ENCODE measurements around the gene REPIN1. TPM values are rescaled to one million over a fixed set of nuclear protein-coding genes. Genes with fewer than 3 reads are reported as not detected.

Gene REPIN1
- total and polyA plus RNA-seq, 9 of the 15 experiments (the other 6 are each of a cell fraction or from before 2014, with no cell fraction given), result 8.1 to 283 (median 94.3) TPM

- peaks cover 5% of the 10 kb centered on the region for H3K9me1 ChIP-seq (ENCODE audit: control insufficient read depth, insufficient read depth, low read length)
- no peak overlapping the region for H3K4me3 ChIP-seq
- CTCF ChIA-PET (ENCODE audit: low intra/inter-chr PET ratio), result no interaction called here
- no peak overlapping the region for H3K9ac ChIP-seq (ENCODE audit: insufficient read depth in 1 of 2, low read depth in 2 of 2, low read length in 2 of 2)
- no peaks in the 10 kb centered on the region; a peak in 1 of 5 replicates for H3K27me3 ChIP-seq (ENCODE audit: control insufficient read depth in 2 of 2, insufficient read depth in 2 of 2, low read length in 2 of 2)
- peaks cover 24 to 31% of the 10 kb centered on the region in 2 experiments; a peak in 4 of 5 replicates for H3K4me1 ChIP-seq (replicated peaks in 1 of 2; ENCODE audit: control insufficient read depth in 2 of 2, insufficient read depth in 2 of 2, low read length in 2 of 2)
- DNase-seq (ENCODE audit: extremely low read depth in 1 of 4, low spot score in 3 of 4) (no peak), ATAC-seq (no peak), FAIRE-seq (no peak)
- H2AFZ ChIP-seq (ENCODE audit: low read depth, low read length), result no peak overlapping the region
- TF ChIP-seq ARID1B (IDR thresholded peaks at IDR 0.05), result no peak
- TF ChIP-seq ZNF263 (CRISPR knock-in tag; IDR thresholded peaks at IDR 0.05; ENCODE audit: borderline replicate concordance), result 0 out of 2 replicates have a peak, but pooled peaks have one; percentile 10
- intact Hi-C loops (cut with micrococcal nuclease) (no loop called here), in situ Hi-C loops (cut with MboI) (no loop called here)
- H3K36me3 ChIP-seq (ENCODE audit: control insufficient read depth, insufficient read depth, low read length), result no peaks in the 10 kb centered on the region
- H3K79me2 ChIP-seq (ENCODE audit: control insufficient read depth, insufficient read depth, low read length), result no peaks in the 10 kb centered on the region
- H4K20me1 ChIP-seq (replicated peaks; ENCODE audit: control insufficient read depth, insufficient read depth, low read length), result no peaks in the 10 kb centered on the region
- POLR2A ChIA-PET, result interaction anchor here (0.7 to 1.6 kb wide), 3 partner anchors 9 to 44 kb away, joined by 3 to 4 read pairs (median 3); no protein-coding TSS in a partner anchor
- H3K9me3 ChIP-seq (replicated peaks; ENCODE audit: control insufficient read depth, insufficient read depth, low read depth, low read length), result no peaks in the 10 kb centered on the region
- no peak overlapping the region for H3K4me2 ChIP-seq (ENCODE audit: insufficient read depth, low read length)
- H3K27ac ChIP-seq (ENCODE audit: extremely low read depth, low read depth, low read length), result no peak overlapping the region
- no TSS peak for BruUV-seq (replicated peaks)
- WGBS (ENCODE audit: insufficient coverage, low coverage, missing lambda C conversion rate), result 34% methylated on average over 5 of the region's 5 CpGs
Observed at GRCh38 chr7:150360363-150361058, 8.1 kb upstream of the REPIN1 start.

- no TSS peak for BruUV-seq (replicated peaks)
- TF ChIP-seq RBFOX2 (IDR thresholded peaks at IDR 0.05; ENCODE audit: low read depth, low read length), result no peak
- no peak for TF ChIP-seq MTA1 (IDR thresholded peaks at IDR 0.05; ENCODE audit: borderline replicate concordance)
- ATAC-seq, result no peak
- CTCF ChIA-PET (ENCODE audit: low intra/inter-chr PET ratio), result no interaction called here
- FAIRE-seq, result no peak
- no peak overlapping the region for H3K4me3 ChIP-seq
- WGBS (ENCODE audit: insufficient coverage, low coverage, missing lambda C conversion rate), result 60% methylated on average over 7 of the region's 7 CpGs
- no peaks in the 10 kb centered on the region for H3K36me3 ChIP-seq (ENCODE audit: control insufficient read depth, insufficient read depth, low read length)
- H3K4me1 ChIP-seq (replicated peaks in 1 of 2; ENCODE audit: control insufficient read depth in 2 of 2, insufficient read depth in 2 of 2, low read length in 2 of 2), result peaks cover 22 to 30% of the 10 kb centered on the region in 2 experiments
- no peak overlapping the region for H2AFZ ChIP-seq (ENCODE audit: low read depth, low read length)
- in situ Hi-C loops (cut with MboI), result no loop called here
- H3K9ac ChIP-seq (ENCODE audit: insufficient read depth in 1 of 2, low read depth in 2 of 2, low read length in 2 of 2), result no peak overlapping the region
- intact Hi-C loops (cut with micrococcal nuclease), result no loop called here
- DNase-seq (ENCODE audit: extremely low read depth in 1 of 4, low spot score in 3 of 4), result peak in 1 of 4 experiments; percentile 9
- peaks cover 5% of the 10 kb centered on the region for H3K9me1 ChIP-seq (ENCODE audit: control insufficient read depth, insufficient read depth, low read length)
- no peaks in the 10 kb centered on the region for H3K9me3 ChIP-seq (replicated peaks; ENCODE audit: control insufficient read depth, insufficient read depth, low read depth, low read length)
- H3K27me3 ChIP-seq (ENCODE audit: control insufficient read depth in 2 of 2, insufficient read depth in 2 of 2, low read length in 2 of 2), result no peaks in the 10 kb centered on the region; a peak in 1 of 5 replicates
- no peaks in the 10 kb centered on the region for H4K20me1 ChIP-seq (replicated peaks; ENCODE audit: control insufficient read depth, insufficient read depth, low read length)
- H3K79me2 ChIP-seq (ENCODE audit: control insufficient read depth, insufficient read depth, low read length), result no peaks in the 10 kb centered on the region
- H3K27ac ChIP-seq (ENCODE audit: extremely low read depth, low read depth, low read length), result no peak overlapping the region
- H3K4me2 ChIP-seq (ENCODE audit: insufficient read depth, low read length), result no peak overlapping the region
- POLR2A ChIA-PET, result interaction anchor here (0.7 to 1.6 kb wide), 4 partner anchors 8 to 43 kb away, joined by 3 to 4 read pairs (median 3); no protein-coding TSS in a partner anchor
Observed at GRCh38 chr7:150361402-150361801, 7.2 kb upstream of the REPIN1 start.

Measured in K562 (cell line).